ENCODE results near the gene KRT13.
A peak's percentile ranks its signal among the peaks of the same experiment; 100 is the strongest.

KRT13 gene

DNA sequence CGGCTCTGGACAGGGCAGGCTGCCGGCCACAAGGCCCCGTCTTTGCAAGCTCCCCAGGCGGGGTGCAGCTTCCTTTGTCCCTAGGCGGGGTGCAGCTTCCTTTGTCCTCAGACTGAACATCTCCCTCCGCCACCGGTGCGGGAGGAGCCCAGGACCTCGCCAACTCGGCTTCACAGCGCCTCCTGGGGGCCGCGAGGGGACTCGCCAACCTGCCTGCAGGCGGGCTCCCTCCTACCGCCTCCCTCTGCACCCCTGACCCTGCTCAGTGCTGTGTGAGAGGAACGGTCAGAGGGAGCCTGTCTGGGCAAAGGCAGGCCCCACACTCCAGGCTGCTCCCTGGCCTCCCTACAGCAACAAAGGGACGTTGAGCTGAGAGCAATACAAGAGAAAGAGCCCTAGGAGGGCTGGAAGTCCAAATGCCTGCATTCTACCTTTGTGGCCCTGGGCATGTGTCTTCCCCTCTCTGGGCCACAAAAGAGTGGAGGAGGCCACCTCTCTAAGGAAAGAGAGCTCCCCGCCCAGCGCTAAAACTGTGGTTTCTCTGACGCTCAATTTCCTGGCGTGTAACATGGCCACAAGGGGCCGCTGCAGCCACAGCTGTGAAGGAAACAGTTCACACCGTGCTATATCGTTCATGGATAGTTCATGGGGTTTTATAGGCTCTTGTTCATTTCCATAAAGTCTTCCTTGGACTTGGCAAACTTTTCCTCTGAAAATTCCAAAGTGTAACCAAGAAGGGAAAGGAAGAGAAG, 43.6 kb upstream of the KRT13 start:
- TF ChIP-seq, protein P1, sequence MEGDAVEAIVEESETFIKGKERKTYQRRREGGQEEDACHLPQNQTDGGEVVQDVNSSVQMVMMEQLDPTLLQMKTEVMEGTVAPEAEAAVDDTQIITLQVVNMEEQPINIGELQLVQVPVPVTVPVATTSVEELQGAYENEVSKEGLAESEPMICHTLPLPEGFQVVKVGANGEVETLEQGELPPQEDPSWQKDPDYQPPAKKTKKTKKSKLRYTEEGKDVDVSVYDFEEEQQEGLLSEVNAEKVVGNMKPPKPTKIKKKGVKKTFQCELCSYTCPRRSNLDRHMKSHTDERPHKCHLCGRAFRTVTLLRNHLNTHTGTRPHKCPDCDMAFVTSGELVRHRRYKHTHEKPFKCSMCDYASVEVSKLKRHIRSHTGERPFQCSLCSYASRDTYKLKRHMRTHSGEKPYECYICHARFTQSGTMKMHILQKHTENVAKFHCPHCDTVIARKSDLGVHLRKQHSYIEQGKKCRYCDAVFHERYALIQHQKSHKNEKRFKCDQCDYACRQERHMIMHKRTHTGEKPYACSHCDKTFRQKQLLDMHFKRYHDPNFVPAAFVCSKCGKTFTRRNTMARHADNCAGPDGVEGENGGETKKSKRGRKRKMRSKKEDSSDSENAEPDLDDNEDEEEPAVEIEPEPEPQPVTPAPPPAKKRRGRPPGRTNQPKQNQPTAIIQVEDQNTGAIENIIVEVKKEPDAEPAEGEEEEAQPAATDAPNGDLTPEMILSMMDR (IDR thresholded peaks at IDR 0.05; ENCODE audit: extremely low read depth, insufficient read depth, missing control alignments), result peak; percentile 96
- in situ Hi-C loops (cut with MboI; ENCODE audit: low pct_unique_long_range_greater_than_20kb, low sequenced_read_pairs, unreplicated experiment), result no loop called here
- peak; percentile 82 for DNase-seq (ENCODE audit: low spot score)

DNA sequence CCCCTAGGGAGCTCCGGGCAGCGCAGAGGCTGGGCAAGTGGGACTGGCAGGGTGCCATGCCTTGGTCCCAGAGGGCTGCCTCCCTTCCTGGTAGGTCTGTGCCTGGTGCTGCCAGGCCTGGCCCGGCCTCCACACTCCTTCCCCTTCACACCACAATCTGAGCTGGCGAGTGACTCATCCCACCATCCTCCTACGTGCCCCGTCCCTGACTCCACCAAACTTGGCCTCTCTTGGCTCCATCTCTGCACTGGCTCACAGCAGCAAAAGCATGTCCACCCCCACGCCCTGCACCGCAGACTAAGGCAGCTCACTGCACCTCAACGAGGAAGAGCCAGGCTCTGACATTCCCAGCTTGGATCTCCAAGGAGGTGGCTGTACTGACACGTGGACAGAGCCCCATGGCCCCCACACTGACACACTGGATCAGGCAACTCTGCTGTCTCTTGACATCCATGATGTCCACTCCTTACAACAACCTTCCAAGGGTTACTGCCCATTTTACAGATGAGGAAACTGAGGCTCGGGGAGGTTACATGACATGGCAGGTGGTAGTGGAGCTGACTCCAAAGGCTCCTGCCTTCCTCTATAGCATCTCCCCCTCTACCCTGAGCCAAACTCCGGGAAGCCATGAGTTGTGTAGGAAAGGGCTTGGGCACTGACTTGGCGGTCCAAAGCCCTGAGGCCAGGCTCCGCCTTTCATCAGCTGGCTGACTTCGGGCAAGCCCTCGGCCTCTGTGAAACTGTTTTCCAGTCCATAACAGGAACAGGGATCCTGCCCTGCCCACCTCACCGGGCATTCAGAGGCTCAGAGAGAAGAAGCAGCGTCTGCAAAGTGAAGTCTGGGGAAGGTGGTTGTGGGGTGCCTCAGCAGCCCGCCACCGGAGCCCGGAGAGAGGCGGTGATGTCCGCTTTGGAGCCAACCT, 42.8 kb upstream of the KRT13 start:
- TF ChIP-seq, protein P1 (IDR thresholded peaks at IDR 0.05; ENCODE audit: extremely low read depth, insufficient read depth, missing control alignments), result no peak
- no peak for DNase-seq (ENCODE audit: low spot score)
- in situ Hi-C loops (cut with MboI; ENCODE audit: low pct_unique_long_range_greater_than_20kb, low sequenced_read_pairs, unreplicated experiment), result no loop called here

DNA sequence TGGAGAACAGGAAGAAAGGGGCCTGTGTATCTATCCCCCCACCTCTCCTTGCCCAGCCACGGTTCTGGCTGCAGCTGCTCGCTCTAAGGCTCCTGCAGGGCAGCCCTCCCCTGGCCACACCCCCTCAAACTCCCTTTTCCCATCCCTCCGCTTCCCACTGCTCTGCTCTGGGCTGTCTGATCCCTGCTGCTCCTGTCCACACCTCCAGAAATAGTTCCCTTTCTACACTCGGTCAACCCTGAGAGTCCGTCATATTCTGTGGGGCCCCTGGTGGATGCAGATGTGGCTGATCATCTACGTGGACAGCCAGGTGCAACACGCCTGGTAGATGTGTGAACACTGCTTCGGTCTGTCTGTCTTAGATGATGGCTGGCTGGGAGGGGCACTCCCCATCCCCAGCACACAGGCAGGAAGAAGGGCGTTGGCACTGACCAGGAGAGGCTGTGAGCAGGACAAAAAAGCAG, 42.0 kb upstream of the KRT13 start:
- TF ChIP-seq, protein P1 (IDR thresholded peaks at IDR 0.05; ENCODE audit: extremely low read depth, insufficient read depth, missing control alignments), result no peak
- in situ Hi-C loops (cut with MboI; ENCODE audit: low pct_unique_long_range_greater_than_20kb, low sequenced_read_pairs, unreplicated experiment), result no loop called here
- DNase-seq (ENCODE audit: low spot score), result no peak

DNA sequence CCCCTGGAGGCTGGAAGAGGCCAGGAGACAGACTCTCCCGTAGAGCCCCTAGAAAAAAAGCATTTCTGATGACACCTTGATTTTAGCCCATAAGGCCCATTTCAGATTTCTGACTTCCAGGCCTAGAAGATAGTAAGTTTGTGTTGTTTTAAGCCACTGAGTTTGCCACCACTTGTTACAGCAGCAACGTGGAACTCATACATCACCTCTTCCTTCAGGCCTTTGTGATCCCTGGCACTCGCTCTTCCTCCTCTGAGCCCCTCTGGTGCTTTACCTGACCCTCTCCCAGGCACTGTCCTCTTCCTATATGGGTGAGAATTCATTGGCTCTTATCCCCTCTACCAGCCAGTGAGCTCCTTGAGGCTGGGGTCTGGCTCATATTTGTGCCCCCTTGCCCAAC, 41.4 kb upstream of the KRT13 start:
- in situ Hi-C loops (cut with MboI; ENCODE audit: low pct_unique_long_range_greater_than_20kb, low sequenced_read_pairs, unreplicated experiment), result no loop called here
- TF ChIP-seq, protein P1 (IDR thresholded peaks at IDR 0.05; ENCODE audit: extremely low read depth, insufficient read depth, missing control alignments), result no peak
- DNase-seq (ENCODE audit: low spot score), result no peak

DNA sequence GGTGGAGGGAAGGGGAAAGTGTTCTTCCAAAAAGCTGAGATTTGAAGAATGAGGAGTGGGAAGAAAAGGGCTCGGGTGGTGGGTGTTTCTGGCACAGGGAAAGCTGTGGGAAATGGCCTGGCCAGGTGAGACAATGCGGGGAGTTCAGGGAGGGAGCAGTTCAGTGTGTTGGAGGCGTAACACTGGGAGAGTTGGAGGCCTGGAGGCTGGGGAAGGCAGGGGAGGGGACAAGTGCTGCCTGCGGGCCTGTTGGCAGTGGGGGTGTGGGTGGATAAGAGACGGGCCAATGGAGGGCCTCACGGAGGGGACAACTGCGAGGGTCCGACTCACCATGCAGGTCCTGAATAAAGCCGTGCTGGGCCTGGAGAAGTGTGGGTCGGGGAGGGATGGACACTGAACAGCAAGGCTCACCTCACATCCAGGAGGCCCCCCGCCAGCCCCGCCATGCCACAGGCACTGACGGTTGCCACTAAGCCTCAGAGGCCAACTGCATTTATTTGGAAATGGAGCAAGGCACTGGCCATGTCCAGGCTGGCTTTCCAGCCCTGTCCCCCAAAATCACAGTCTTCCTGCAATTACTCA, 40.5 kb upstream of the KRT13 start:
- TF ChIP-seq, protein P1 (IDR thresholded peaks at IDR 0.05; ENCODE audit: extremely low read depth, insufficient read depth, missing control alignments), result no peak
- in situ Hi-C loops (cut with MboI; ENCODE audit: low pct_unique_long_range_greater_than_20kb, low sequenced_read_pairs, unreplicated experiment), result no loop called here
- DNase-seq (ENCODE audit: low spot score), result no peak

- in situ Hi-C loops (cut with MboI; ENCODE audit: low pct_unique_long_range_greater_than_20kb, low sequenced_read_pairs, unreplicated experiment), result no loop called here
- TF ChIP-seq, protein P1 (IDR thresholded peaks at IDR 0.05; ENCODE audit: extremely low read depth, insufficient read depth, missing control alignments), result no peak
These were observed 39.5 kb upstream of the KRT13 start for GRCh38 chr17:41544935-41545334.

More at GRCh38 chr17:41544935-41545334, 39.5 kb upstream of the KRT13 start:
- no peak for DNase-seq (ENCODE audit: low spot score)
